ENCODE measurements around the gene CCDC180. TPM values are rescaled to one million over a fixed set of nuclear protein-coding genes. Genes with fewer than 3 reads are reported as not detected.

CCDC180 gene
- total RNA-seq, 2 experiments from 2014 or later = 0.13 to 1.2 TPM

DNA sequence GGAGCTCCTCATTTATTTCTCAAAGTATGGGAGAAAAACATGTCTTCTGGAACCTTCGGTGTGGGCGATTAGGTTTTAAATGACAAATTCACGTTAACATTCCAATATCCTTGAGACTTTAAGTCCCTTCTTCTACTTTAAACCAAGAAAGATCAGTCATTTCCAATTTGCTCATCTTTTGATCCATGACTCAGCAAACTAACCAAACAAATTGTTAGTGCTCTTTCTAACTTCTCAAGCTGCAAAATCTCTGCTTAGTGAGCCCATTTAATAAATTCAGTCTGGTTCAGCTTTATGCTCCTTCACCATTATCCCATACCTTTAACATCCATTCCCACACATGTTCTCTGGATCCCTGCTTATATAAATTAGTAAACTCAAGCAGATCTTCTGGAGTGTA is 5.5 kb upstream of the CCDC180 start:
- Histone ChIP-seq H3K4me1 (ENCODE audit: insufficient read depth, low read length, poor library complexity, severe bottlenecking) (no peaks in the 10 kb centered on the region), H2AFZ (ENCODE audit: low read length) (no peak overlapping the region), H4K20me1 (ENCODE audit: insufficient read depth, low read length) (no peaks in the 10 kb centered on the region), H3K4me3 (ENCODE audit: low read depth, low read length, poor library complexity, severe bottlenecking) (no peak overlapping the region), H3K9me2 (ENCODE audit: insufficient read depth, low read length) (no peaks in the 10 kb centered on the region), H3K79me2 (ENCODE audit: insufficient read depth, low read depth, low read length) (no peaks in the 10 kb centered on the region), H3K9me3 (ENCODE audit: low read length) (no peaks in the 10 kb centered on the region), H3K36me3 (ENCODE audit: insufficient read depth, low read length) (no peaks in the 10 kb centered on the region), H3K4me2 (ENCODE audit: low read length) (no peak overlapping the region), H3K27ac (ENCODE audit: low read depth, low read length, poor library complexity, severe bottlenecking) (no peak overlapping the region)
- intact Hi-C loops (cut with micrococcal nuclease; ENCODE audit: unreplicated experiment) = no loop called here
- no peak for DNase-seq (ENCODE audit: low spot score)
- TF ChIP-seq EZH2phosphoT487 (IDR thresholded peaks at IDR 0.05; ENCODE audit: borderline replicate concordance, low read depth, low read length) = no peak
- TF ChIP-seq, protein P1, sequence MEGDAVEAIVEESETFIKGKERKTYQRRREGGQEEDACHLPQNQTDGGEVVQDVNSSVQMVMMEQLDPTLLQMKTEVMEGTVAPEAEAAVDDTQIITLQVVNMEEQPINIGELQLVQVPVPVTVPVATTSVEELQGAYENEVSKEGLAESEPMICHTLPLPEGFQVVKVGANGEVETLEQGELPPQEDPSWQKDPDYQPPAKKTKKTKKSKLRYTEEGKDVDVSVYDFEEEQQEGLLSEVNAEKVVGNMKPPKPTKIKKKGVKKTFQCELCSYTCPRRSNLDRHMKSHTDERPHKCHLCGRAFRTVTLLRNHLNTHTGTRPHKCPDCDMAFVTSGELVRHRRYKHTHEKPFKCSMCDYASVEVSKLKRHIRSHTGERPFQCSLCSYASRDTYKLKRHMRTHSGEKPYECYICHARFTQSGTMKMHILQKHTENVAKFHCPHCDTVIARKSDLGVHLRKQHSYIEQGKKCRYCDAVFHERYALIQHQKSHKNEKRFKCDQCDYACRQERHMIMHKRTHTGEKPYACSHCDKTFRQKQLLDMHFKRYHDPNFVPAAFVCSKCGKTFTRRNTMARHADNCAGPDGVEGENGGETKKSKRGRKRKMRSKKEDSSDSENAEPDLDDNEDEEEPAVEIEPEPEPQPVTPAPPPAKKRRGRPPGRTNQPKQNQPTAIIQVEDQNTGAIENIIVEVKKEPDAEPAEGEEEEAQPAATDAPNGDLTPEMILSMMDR (conservative IDR thresholded peaks at IDR 0.05; ENCODE audit: low read length) = no peak
- POLR2A ChIA-PET = no interaction called here
- CTCF ChIA-PET (ENCODE audit: unreplicated experiment) = no interaction called here
- no TSS peak for BruUV-seq (replicated peaks)

DNA sequence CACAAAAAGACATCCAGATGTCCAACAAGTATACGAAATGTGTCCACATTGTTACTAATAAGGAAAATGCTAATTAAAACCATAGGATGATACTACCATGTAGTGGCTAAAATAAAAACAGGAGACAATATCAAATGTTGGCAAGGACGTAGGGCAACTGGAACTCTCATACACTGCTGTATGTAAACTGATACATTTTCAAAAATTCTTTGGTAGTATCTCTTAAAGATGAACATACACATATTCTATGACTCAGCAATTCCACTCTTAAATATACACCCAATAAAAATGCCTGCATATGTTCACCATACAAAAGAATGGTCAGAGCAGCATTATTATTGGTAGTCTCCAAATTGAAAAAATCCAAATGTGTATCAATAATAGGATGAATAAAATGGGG is 2.9 kb upstream of the CCDC180 start:
- ChIA-PET POLR2A (interaction anchor here (1.1 kb wide), 1 partner anchor 24 kb away, joined by 4 read pairs; no protein-coding TSS in a partner anchor), CTCF (ENCODE audit: unreplicated experiment) (no interaction called here)
- H3K4me2 ChIP-seq (ENCODE audit: low read length) = no peak overlapping the region
- no peak overlapping the region for H2AFZ ChIP-seq (ENCODE audit: low read length)
- TF ChIP-seq, protein P1 (conservative IDR thresholded peaks at IDR 0.05; ENCODE audit: low read length) = no peak
- TF ChIP-seq EZH2phosphoT487 (IDR thresholded peaks at IDR 0.05; ENCODE audit: borderline replicate concordance, low read depth, low read length) = no peak
- H3K4me3 ChIP-seq (ENCODE audit: low read depth, low read length, poor library complexity, severe bottlenecking) = no peak overlapping the region
- no peaks in the 10 kb centered on the region for H4K20me1 ChIP-seq (ENCODE audit: insufficient read depth, low read length)
- no peaks in the 10 kb centered on the region for H3K4me1 ChIP-seq (ENCODE audit: insufficient read depth, low read length, poor library complexity, severe bottlenecking)
- H3K79me2 ChIP-seq (ENCODE audit: insufficient read depth, low read depth, low read length) = no peaks in the 10 kb centered on the region
- no peak for DNase-seq (ENCODE audit: low spot score)
- no peaks in the 10 kb centered on the region for H3K9me2 ChIP-seq (ENCODE audit: insufficient read depth, low read length)
- no peaks in the 10 kb centered on the region for H3K9me3 ChIP-seq (ENCODE audit: low read length)
- no peaks in the 10 kb centered on the region for H3K36me3 ChIP-seq (ENCODE audit: insufficient read depth, low read length)
- intact Hi-C loops (cut with micrococcal nuclease; ENCODE audit: unreplicated experiment) = no loop called here
- BruUV-seq (replicated peaks) = no TSS peak
- no peak overlapping the region for H3K27ac ChIP-seq (ENCODE audit: low read depth, low read length, poor library complexity, severe bottlenecking)

DNA sequence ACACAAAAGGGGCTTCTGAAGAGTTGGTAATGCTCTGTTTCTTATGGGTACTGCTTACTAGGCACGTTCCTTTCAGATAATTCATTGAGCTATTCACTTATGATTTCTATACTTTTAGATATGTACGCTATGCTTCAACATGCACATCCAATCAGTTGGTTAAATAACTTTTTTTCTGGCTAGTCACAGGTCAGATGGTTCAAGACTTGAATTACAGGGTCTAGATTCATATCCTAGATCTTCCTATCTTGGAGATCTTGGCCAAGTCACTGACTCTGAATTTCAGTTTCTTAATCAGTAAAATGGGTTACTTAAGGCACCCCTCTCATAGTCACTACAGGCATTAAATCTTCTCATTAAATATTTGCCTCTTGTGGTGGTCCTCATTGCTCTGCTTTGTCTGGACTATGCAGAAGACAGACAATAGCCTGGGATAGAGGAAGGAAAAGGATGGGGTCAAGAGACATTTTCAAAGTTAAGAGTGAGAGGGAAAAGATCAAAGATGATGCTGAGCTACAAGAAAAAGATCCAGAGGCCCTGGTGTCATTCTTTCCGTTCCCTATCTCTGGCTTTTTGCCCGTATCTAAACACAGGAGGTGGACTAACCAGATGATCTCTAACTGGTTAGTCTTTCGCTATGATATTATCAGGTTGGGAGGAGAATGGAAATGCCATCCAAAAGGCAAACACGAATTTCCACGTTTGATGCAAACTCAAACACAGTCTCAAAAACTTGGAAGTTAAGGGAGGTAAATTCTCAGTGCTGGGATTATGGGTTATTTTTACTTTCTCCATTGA is 1.8 kb upstream of the CCDC180 start:
- H3K4me3 ChIP-seq (ENCODE audit: low read depth, low read length, poor library complexity, severe bottlenecking) = no peak overlapping the region
- no peaks in the 10 kb centered on the region for H3K4me1 ChIP-seq (ENCODE audit: insufficient read depth, low read length, poor library complexity, severe bottlenecking)
- intact Hi-C loops (cut with micrococcal nuclease; ENCODE audit: unreplicated experiment) = no loop called here
- no peak overlapping the region for H3K4me2 ChIP-seq (ENCODE audit: low read length)
- no peak overlapping the region for H3K27ac ChIP-seq (ENCODE audit: low read depth, low read length, poor library complexity, severe bottlenecking)
- no peaks in the 10 kb centered on the region for H3K9me2 ChIP-seq (ENCODE audit: insufficient read depth, low read length)
- CTCF ChIA-PET (ENCODE audit: unreplicated experiment) = no interaction called here
- no peak for TF ChIP-seq EZH2phosphoT487 (IDR thresholded peaks at IDR 0.05; ENCODE audit: borderline replicate concordance, low read depth, low read length)
- TF ChIP-seq, protein P1 (conservative IDR thresholded peaks at IDR 0.05; ENCODE audit: low read length) = no peak
- no TSS peak for BruUV-seq (replicated peaks)
- POLR2A ChIA-PET = interaction anchor here (1.1 kb wide), 1 partner anchor 23 kb away, joined by 4 read pairs; no protein-coding TSS in a partner anchor
- H3K9me3 ChIP-seq (ENCODE audit: low read length) = no peaks in the 10 kb centered on the region
- DNase-seq (ENCODE audit: low spot score) = no peak
- H2AFZ ChIP-seq (ENCODE audit: low read length) = no peak overlapping the region
- no peaks in the 10 kb centered on the region for H4K20me1 ChIP-seq (ENCODE audit: insufficient read depth, low read length)
- H3K36me3 ChIP-seq (ENCODE audit: insufficient read depth, low read length) = no peaks in the 10 kb centered on the region
- H3K79me2 ChIP-seq (ENCODE audit: insufficient read depth, low read depth, low read length) = no peaks in the 10 kb centered on the region

All from OCI-LY7 (cell line).